CD4-positive, alpha-beta T cell (primary cell): ENCODE results near the gene TDRD15. TPM values are rescaled to one million over a fixed set of nuclear protein-coding genes. Genes with fewer than 3 reads are reported as not detected.

Experiments
- ATAC-seq: fragments of 200-7000 bp; cut with Tn5 transposase; one replicate; pipeline ENCODE4 v1.10.0; 2022; ENCODE audit warnings: mild to moderate bottlenecking; ENCODE audit not compliant: poor library complexity
- CTCF ChIA-PET: fragments of 350-600 bp; sonication (Branson Sonifier 250); formaldehyde crosslinking; loops from one replicate; lab custom pipeline; 2021; ENCODE audit warnings: antibody characterized with exemption, inconsistent platforms; lab: Charles Lee
- POLR2A ChIA-PET: fragments of 350-600 bp; sonication (Branson Sonifier 250); formaldehyde crosslinking; loops from one replicate; lab custom pipeline; 2021; ENCODE audit warnings: antibody characterized with exemption, inconsistent platforms; lab: Charles Lee
- DNase-seq, 14 experiments: peaks; one replicate each; pipeline ENCODE4 v3.0.0-alpha.2; 2013 to 2020; ENCODE audit warnings: mixed read lengths in 2 of 14
- H3K27ac ChIP-seq, 2 donors: one replicate each; pipeline versions ENCODE4 v1.5.1 to v1.7.0; 2013; ENCODE audit warnings: low read length in 2 of 2, low read depth in 1 of 2, mild to moderate bottlenecking in 1 of 2
- H3K27me3 ChIP-seq, 2 experiments: 1 replicate in 1 of 2; 2 replicates in 1 of 2; pipeline versions ENCODE4 v1.6.1 to v1.7.0; 2013; ENCODE audit warnings: low read length in 2 of 2, control low read depth in 1 of 2, mild to moderate bottlenecking in 1 of 2, moderate library complexity in 1 of 2; ENCODE audit not compliant: insufficient read depth in 2 of 2, control insufficient read depth in 1 of 2
- H3K36me3 ChIP-seq: one replicate; pipeline ENCODE4 v1.6.1; 2013; ENCODE audit warnings: low read length, control low read depth; ENCODE audit not compliant: insufficient read depth
- H3K4me1 ChIP-seq: one replicate; pipeline ENCODE4 v1.6.1; 2013; ENCODE audit warnings: low read length, control low read depth; ENCODE audit not compliant: insufficient read depth
- H3K4me3 ChIP-seq: one replicate; pipeline ENCODE4 v1.5.1; 2013; ENCODE audit warnings: mild to moderate bottlenecking, low read length, moderate library complexity
- H3K9me3 ChIP-seq, 2 experiments: 1 replicate in 1 of 2; 2 replicates in 1 of 2; pipeline versions ENCODE4 v1.6.1 to v1.7.0; 2013; ENCODE audit warnings: low read length in 2 of 2, mild to moderate bottlenecking in 2 of 2, control low read depth in 1 of 2, moderate library complexity in 1 of 2; ENCODE audit not compliant: control insufficient read depth in 1 of 2, insufficient read depth in 1 of 2
- H3K27ac Mint-ChIP-seq: one replicate; pipeline ENCODE4 v1.8.0; 2020; ENCODE audit warnings: mixed read lengths
- H3K27me3 Mint-ChIP-seq: one replicate; pipeline ENCODE4 v1.8.0; 2021; ENCODE audit warnings: mixed read lengths
- H3K36me3 Mint-ChIP-seq: one replicate; pipeline ENCODE4 v1.8.0; 2021; ENCODE audit warnings: low read depth, mixed read lengths
- H3K4me1 Mint-ChIP-seq: one replicate; pipeline ENCODE4 v1.8.0; 2021; ENCODE audit warnings: low read depth, mixed read lengths
- H3K4me3 Mint-ChIP-seq: one replicate; pipeline ENCODE4 v1.8.0; 2020; ENCODE audit warnings: mild to moderate bottlenecking, mixed read lengths
- H3K9me3 Mint-ChIP-seq: one replicate; pipeline ENCODE4 v1.8.0; 2020; ENCODE audit warnings: mixed read lengths
- intact Hi-C, 2 experiments: fragments of 100-400 bp; cut with DNase I in 1 of 2; cut with micrococcal nuclease in 1 of 2; formaldehyde crosslinking; loops; one replicate each; pipeline versions ENCODE4 v1.15.1 to v1.9.0; 2023 to 2025; cut with DNase I, micrococcal nuclease
- total RNA-seq, 174 experiments: library from RNA in 2 of 174; stranded (reverse) in 2 of 174; gene quantifications; one replicate each; pipeline ENCODE4 v1.2.3 and lab custom pipeline; 2021 to 2026
- TF ChIP-seq, protein P1 (sequence below): fragments of 200-600 bp; IDR thresholded peaks from one replicate; pipeline ENCODE4 v1.8.0; 2022; ENCODE audit warnings: antibody characterized with exemption, mild to moderate bottlenecking

Gene TDRD15
- total RNA-seq, 2 experiments from 2014 or later: not detected

DNA sequence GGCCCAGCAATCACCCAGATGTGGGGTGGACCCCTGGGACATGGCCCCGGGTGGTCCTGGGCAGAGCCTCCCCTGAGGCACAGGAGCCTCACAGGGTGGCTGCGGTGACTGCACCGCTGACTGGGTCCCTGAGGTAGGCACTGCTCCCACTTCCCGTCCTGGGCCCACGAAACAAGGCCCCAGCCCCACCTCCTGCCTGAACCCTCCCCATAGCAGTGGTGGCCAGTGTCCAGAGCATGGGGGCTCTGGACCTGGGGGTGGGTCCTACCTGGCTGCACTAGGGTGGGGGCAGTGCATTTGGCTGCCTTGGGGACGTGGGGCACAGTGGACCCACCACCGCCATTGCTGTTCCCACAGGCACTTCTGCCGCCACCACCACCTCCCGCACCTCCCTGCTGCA, 39.4 kb downstream of the TDRD15 start:
- DNase-seq (peak in 1 of 14 experiments; percentile 5), ATAC-seq (no peak)
- Mint-ChIP-seq H3K9me3 (peaks cover 2% of the 10 kb centered on the region), H3K4me3 (no peak overlapping the region), H3K27ac (no peak overlapping the region), H3K27me3 (no peaks in the 10 kb centered on the region), H3K36me3 (no peaks in the 10 kb centered on the region), H3K4me1 (no peaks in the 10 kb centered on the region)
- Histone ChIP-seq H3K4me1 (no peaks in the 10 kb centered on the region), H3K4me3 (no peak overlapping the region), H3K36me3 (no peaks in the 10 kb centered on the region), H3K27ac (no peak overlapping the region), H3K27me3 (no peaks in the 10 kb centered on the region), H3K9me3 (peaks cover 0 to 22% of the 10 kb centered on the region in 2 experiments)
- intact Hi-C loops: no loop called here
- TF ChIP-seq, protein P1, sequence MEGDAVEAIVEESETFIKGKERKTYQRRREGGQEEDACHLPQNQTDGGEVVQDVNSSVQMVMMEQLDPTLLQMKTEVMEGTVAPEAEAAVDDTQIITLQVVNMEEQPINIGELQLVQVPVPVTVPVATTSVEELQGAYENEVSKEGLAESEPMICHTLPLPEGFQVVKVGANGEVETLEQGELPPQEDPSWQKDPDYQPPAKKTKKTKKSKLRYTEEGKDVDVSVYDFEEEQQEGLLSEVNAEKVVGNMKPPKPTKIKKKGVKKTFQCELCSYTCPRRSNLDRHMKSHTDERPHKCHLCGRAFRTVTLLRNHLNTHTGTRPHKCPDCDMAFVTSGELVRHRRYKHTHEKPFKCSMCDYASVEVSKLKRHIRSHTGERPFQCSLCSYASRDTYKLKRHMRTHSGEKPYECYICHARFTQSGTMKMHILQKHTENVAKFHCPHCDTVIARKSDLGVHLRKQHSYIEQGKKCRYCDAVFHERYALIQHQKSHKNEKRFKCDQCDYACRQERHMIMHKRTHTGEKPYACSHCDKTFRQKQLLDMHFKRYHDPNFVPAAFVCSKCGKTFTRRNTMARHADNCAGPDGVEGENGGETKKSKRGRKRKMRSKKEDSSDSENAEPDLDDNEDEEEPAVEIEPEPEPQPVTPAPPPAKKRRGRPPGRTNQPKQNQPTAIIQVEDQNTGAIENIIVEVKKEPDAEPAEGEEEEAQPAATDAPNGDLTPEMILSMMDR: no peak
- POLR2A ChIA-PET: no interaction called here
- CTCF ChIA-PET: no interaction called here

DNA sequence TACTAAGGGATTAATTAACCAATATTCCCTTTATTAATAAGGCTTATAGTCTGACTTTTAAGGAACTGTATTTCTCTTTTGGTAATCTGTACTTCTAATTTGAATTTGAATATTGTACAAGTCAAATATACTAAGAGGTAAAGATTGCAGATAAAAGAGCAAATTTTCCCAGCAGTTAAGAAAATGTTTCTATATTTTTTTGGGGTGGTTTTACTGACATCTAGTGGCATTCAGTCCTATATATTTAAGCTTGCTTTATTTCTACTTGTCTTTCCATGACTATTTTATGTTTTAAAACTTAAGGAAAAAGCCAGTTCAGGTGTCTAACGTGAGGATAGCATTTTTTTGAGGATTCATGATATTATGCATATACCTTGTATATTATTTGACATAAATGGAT, 41.6 kb downstream of the TDRD15 start:
- ATAC-seq: no peak
- TF ChIP-seq, protein P1: no peak
- H3K9me3 ChIP-seq: peaks cover 0 to 22% of the 10 kb centered on the region in 2 experiments
- ChIA-PET CTCF (no interaction called here), POLR2A (no interaction called here)
- Mint-ChIP-seq H3K36me3 (no peaks in the 10 kb centered on the region), H3K27ac (no peak overlapping the region), H3K27me3 (no peaks in the 10 kb centered on the region), H3K9me3 (peaks cover 2% of the 10 kb centered on the region), H3K4me3 (no peak overlapping the region), H3K4me1 (no peaks in the 10 kb centered on the region)
- H3K27me3 ChIP-seq: no peaks in the 10 kb centered on the region
- H3K4me1 ChIP-seq: no peaks in the 10 kb centered on the region
- no peak overlapping the region for H3K27ac ChIP-seq
- DNase-seq: no peak
- no peak overlapping the region for H3K4me3 ChIP-seq
- no peaks in the 10 kb centered on the region for H3K36me3 ChIP-seq
- intact Hi-C loops: no loop called here

DNA sequence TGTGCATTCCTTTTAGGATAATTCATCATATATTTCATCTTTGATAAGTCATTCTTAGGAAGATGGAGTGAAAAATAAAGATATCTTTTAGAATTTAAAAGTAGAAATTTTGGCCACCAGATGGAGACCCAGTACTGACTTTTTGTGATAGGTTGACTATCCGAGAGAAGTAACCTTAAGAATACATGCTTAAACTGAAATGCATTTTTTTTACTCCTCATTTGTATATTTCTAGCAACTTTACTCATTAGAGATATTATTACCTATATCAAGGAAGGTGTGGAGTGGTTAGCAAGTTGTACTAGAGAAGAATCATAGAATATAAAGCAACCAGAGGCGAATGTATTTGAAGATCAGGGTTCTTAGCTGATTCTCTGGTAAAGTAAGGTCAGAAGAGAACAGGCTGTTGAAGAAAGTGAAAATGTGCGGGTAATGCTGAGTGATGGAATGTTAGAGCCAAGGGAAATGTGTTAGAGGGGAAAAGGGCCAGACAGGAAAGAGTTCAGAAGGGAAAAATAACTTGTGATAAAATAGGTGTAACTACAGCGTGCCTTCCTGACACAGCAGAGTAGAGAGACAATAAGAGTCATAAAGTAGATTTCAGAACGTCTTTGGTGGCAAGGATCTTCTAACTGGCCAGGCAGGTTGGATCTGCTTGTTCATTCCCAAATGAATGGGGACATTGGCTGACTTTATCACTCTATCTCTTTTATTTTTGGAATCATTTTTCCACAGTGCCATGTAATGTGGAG, 52.3 kb downstream of the TDRD15 start:
- ChIA-PET CTCF (no interaction called here), POLR2A (no interaction called here)
- Mint-ChIP-seq H3K36me3 (no peaks in the 10 kb centered on the region), H3K27ac (no peak overlapping the region), H3K9me3 (no peaks in the 10 kb centered on the region), H3K4me1 (no peaks in the 10 kb centered on the region), H3K4me3 (no peak overlapping the region), H3K27me3 (no peaks in the 10 kb centered on the region)
- Histone ChIP-seq H3K4me1 (no peaks in the 10 kb centered on the region), H3K9me3 (no peaks in the 10 kb centered on the region), H3K27me3 (no peaks in the 10 kb centered on the region), H3K36me3 (no peaks in the 10 kb centered on the region), H3K4me3 (no peak overlapping the region), H3K27ac (no peak overlapping the region)
- TF ChIP-seq, protein P1: no peak
- ATAC-seq (no peak), DNase-seq (no peak)
- intact Hi-C loops: no loop called here
